OCI-LY3 (cell line): ENCODE results near the gene FAM227B.

Experiments
- CTCF ChIP-seq: fragments of 200-600, 300-600 bp; sonication (generic); IDR thresholded peaks from 2 replicates; pipeline ENCODE4 v1.5.1; 2014; ENCODE audit warnings: antibody characterized with exemption, low read length, low read depth
- EZH2phosphoT487 ChIP-seq: fragments of 200-600 bp; shearing (Covaris generic); IDR thresholded peaks from 2 replicates; pipeline ENCODE4 v1.6.1; 2018; ENCODE audit warnings: antibody characterized with exemption, mixed run types, low read depth

GRCh38 chr15:49382394-49382793 lies 238.2 kb downstream of the FAM227B start:
- no peak for TF ChIP-seq CTCF
- no peak for TF ChIP-seq EZH2phosphoT487
